ENCODE data around the gene ADO.
A peak's percentile ranks its signal among the peaks of the same experiment; 100 is the strongest.
"Not testable (repeated sequence)": the region's sequence is repeated elsewhere in the genome, so short reads cannot be mapped to it uniquely, and the experiment has no call there.

The ADO gene

DNA sequence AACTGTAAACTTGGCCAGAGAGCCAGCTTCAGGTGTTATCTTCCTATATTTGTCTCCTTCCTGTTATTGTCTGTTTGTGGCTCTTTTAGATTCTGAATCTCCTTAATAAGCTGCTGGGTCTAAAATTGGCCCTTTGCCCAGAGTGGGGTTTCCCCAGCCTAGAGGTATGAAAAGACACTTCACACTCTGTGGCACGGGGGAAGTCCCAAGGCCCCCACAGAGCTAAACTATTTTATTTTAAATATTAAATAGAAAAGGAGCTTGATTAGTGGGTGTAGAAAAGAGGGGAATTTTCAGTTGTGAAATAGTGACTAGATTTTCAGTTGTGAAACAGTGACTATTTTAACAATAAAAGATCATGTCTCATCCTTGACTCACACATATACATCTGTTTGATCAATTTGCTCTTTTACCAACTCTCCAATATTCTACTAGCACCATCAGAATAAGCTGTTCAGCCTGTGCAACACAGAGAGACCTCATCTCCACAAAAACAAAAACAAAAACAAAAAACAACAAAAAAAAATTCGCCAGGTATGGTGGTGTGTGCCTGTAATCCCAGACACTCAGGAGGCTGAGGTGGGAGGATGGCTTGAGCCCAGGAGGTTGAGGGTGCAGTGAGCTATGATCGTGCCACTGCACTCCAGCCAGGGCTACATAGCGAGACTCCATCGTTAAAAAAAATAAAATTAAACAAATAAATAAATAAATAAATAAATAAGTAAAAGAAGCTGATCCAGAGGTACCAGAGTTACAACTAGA lies 24.9 kb upstream of the ADO start:
- Histone ChIP-seq H3K36me3 (ENCODE audit: low read length) (no peaks in the 10 kb centered on the region), H3K4me2 (ENCODE audit: low read depth, low read length, poor library complexity, severe bottlenecking) (peak overlapping the region; percentile 50), H3F3A (ENCODE audit: insufficient read depth) (no peaks in the 10 kb centered on the region), H3K9me2 (replicated peaks; ENCODE audit: insufficient read depth, low read length) (no peaks in the 10 kb centered on the region), H4K20me1 (ENCODE audit: low read depth, low read length) (no peaks in the 10 kb centered on the region), H3K27me3 (ENCODE audit: low read length) (no peaks in the 10 kb centered on the region), H3K27ac (ENCODE audit: low read depth, low read length) (no peak overlapping the region; the same call in 1 of the 2 replicates), H2AFZ (ENCODE audit: low read depth, low read length, severe bottlenecking) (no peak overlapping the region), H3K79me2 (ENCODE audit: insufficient read depth, low read length) (no peaks in the 10 kb centered on the region), H3K4me3 (ENCODE audit: insufficient read depth, low read length, poor library complexity, severe bottlenecking) (no peak overlapping the region), H3K9me3 (ENCODE audit: insufficient read depth, low read length) (no peaks in the 10 kb centered on the region), H3K9ac (ENCODE audit: low read length) (no peak overlapping the region)
- TF ChIP-seq, protein P1, sequence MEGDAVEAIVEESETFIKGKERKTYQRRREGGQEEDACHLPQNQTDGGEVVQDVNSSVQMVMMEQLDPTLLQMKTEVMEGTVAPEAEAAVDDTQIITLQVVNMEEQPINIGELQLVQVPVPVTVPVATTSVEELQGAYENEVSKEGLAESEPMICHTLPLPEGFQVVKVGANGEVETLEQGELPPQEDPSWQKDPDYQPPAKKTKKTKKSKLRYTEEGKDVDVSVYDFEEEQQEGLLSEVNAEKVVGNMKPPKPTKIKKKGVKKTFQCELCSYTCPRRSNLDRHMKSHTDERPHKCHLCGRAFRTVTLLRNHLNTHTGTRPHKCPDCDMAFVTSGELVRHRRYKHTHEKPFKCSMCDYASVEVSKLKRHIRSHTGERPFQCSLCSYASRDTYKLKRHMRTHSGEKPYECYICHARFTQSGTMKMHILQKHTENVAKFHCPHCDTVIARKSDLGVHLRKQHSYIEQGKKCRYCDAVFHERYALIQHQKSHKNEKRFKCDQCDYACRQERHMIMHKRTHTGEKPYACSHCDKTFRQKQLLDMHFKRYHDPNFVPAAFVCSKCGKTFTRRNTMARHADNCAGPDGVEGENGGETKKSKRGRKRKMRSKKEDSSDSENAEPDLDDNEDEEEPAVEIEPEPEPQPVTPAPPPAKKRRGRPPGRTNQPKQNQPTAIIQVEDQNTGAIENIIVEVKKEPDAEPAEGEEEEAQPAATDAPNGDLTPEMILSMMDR (IDR thresholded peaks at IDR 0.05; ENCODE audit: insufficient read depth, low read length, poor library complexity, severe bottlenecking), result no peak
- no peak for TF ChIP-seq EZH2phosphoT487 (conservative IDR thresholded peaks at IDR 0.05; ENCODE audit: low read length)

DNA sequence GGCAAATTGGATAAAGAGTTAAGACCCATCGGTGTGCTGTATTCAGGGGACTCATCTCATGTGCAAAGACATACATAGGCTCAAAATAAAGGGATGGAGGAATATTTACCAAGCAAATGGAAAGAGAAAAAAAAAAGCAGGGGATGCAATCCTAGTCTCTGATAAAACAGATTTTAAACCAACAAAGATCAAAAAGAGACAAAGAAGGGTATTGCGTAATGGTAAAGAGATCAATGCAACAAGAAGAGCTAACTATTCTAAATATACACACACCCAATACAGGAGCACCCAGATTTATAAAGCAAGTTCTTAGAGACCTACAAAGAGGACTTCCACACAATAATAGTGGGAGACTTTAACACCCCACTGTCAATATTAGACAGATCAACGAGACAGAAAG lies 20.0 kb upstream of the ADO start:
- H2AFZ ChIP-seq (ENCODE audit: low read depth, low read length, severe bottlenecking); H4K20me1 ChIP-seq (ENCODE audit: low read depth, low read length); H3K36me3 ChIP-seq (ENCODE audit: low read length); H3K9ac ChIP-seq (ENCODE audit: low read length); H3K27me3 ChIP-seq (ENCODE audit: low read length); H3K4me3 ChIP-seq (ENCODE audit: insufficient read depth, low read length, poor library complexity, severe bottlenecking); H3K9me2 ChIP-seq (replicated peaks; ENCODE audit: insufficient read depth, low read length); H3K27ac ChIP-seq (ENCODE audit: low read depth, low read length); H3K9me3 ChIP-seq (ENCODE audit: insufficient read depth, low read length); H3F3A ChIP-seq (ENCODE audit: insufficient read depth); H3K79me2 ChIP-seq (ENCODE audit: insufficient read depth, low read length); H3K4me2 ChIP-seq (ENCODE audit: low read depth, low read length, poor library complexity, severe bottlenecking): not testable (repeated sequence)

DNA sequence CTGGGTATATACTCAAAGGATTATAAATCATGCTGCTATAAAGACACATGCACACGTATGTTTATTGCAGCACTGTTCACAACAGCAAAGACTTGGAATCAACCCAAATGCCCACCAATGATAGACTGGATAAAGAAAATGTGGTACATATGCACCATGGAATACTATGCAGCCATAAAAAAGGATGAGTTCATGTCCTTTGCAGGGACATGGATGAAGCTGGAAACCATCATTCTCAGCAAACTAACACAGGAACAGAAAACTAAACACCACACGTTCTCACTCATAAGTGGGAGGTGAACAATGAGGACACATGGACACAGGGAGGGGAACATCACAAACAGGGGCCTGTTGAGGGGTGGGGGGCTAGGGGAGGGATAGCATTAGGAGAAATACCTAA lies 16.2 kb upstream of the ADO start:
- H3K36me3 ChIP-seq (ENCODE audit: low read length); H3K9me2 ChIP-seq (replicated peaks; ENCODE audit: insufficient read depth, low read length); H3K27ac ChIP-seq (ENCODE audit: low read depth, low read length); H3K9me3 ChIP-seq (ENCODE audit: insufficient read depth, low read length); H3K27me3 ChIP-seq (ENCODE audit: low read length); H3K9ac ChIP-seq (ENCODE audit: low read length); H3F3A ChIP-seq (ENCODE audit: insufficient read depth); H3K79me2 ChIP-seq (ENCODE audit: insufficient read depth, low read length); H3K4me3 ChIP-seq (ENCODE audit: insufficient read depth, low read length, poor library complexity, severe bottlenecking); H3K4me2 ChIP-seq (ENCODE audit: low read depth, low read length, poor library complexity, severe bottlenecking); H4K20me1 ChIP-seq (ENCODE audit: low read depth, low read length); H2AFZ ChIP-seq (ENCODE audit: low read depth, low read length, severe bottlenecking): not testable (repeated sequence)

DNA sequence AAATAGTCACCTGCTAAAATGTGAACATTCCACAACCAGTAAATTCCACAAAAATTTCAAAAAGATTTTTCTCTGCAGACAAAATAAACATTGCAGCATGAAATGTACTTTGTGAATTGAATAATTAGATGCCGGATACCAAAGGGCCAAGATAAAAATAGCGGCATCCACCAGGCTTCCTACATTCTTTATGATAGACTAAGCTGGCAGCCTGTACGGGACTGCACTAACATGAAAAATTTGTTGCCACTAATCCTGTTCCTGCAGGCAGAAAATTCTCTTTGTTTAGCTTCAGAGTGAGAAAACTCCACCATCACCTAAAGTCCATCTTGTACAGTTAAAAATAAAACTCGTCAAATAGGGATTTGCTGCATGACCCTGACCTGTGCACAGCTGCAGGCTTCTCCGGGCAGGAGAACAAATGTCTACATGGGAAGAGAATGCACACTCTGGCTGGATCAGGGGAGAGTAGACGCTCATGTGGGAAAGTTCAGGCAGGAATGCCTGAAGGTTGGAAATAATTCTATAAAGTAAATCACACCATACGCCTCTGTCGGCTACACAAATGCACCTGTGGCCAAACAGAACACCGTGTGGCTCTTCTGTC lies 15.6 kb upstream of the ADO start:
- Histone ChIP-seq H3K9me3 (ENCODE audit: insufficient read depth, low read length) (no peaks in the 10 kb centered on the region), H3K27me3 (ENCODE audit: low read length) (no peaks in the 10 kb centered on the region), H3K4me2 (ENCODE audit: low read depth, low read length, poor library complexity, severe bottlenecking) (no peak overlapping the region), H3K9me2 (replicated peaks; ENCODE audit: insufficient read depth, low read length) (no peaks in the 10 kb centered on the region), H3K4me3 (ENCODE audit: insufficient read depth, low read length, poor library complexity, severe bottlenecking) (no peak overlapping the region), H3K27ac (ENCODE audit: low read depth, low read length) (no peak overlapping the region), H3K79me2 (ENCODE audit: insufficient read depth, low read length) (no peaks in the 10 kb centered on the region), H3K9ac (ENCODE audit: low read length) (no peak overlapping the region), H3K36me3 (ENCODE audit: low read length) (no peaks in the 10 kb centered on the region), H3F3A (ENCODE audit: insufficient read depth) (no peaks in the 10 kb centered on the region), H2AFZ (ENCODE audit: low read depth, low read length, severe bottlenecking) (no peak overlapping the region), H4K20me1 (ENCODE audit: low read depth, low read length) (no peaks in the 10 kb centered on the region)
- TF ChIP-seq EZH2phosphoT487 (conservative IDR thresholded peaks at IDR 0.05; ENCODE audit: low read length), result no peak
- TF ChIP-seq, protein P1 (IDR thresholded peaks at IDR 0.05; ENCODE audit: insufficient read depth, low read length, poor library complexity, severe bottlenecking), result no peak
